ENCODE results near the gene DLG2.

The DLG2 gene

DNA sequence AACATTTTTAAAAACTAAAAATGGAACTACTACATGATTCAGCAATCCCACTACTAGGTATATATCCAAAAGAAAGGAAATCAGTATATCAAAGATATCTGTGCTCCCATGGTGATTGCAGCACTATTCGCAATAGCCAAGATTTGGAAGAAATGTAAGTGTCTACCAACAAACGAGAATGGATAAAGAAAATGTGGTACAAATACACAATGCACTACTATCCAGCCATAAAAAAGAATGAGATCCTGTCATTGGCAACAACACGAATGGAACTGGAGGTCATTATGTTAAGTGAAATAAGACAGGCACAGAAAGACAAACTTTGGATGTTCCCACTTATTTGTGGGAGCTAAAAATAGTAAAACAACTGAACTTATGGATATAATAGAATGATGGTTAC is 1765.1 kb downstream of the DLG2 start:
- no peak for DNase-seq

DNA sequence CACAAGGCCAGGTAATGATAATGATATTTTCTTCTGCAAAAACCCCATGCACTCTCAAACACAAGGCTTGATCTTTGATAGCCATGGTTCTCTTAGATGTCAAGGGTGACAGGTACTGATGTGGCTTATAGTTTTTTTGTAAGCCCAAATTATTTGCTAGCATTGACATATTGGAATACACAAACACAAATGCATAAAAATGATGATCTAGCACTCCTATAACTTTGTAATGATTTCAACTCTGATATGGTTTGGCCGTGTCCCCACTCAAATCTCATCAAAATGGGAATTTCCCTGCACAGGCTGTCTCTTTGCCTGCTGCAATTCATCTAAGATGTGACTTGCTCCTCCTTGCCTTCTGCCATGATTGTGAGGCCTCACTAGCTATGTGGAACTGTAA is 1768.5 kb downstream of the DLG2 start:
- no peak for DNase-seq

GRCh38 chr11:83855237-83855636 is 1771.9 kb downstream of the DLG2 start:
- DNase-seq: no peak

- no peak for DNase-seq
Observed at GRCh38 chr11:83852775-83853442, 1774.2 kb downstream of the DLG2 start.

DNA sequence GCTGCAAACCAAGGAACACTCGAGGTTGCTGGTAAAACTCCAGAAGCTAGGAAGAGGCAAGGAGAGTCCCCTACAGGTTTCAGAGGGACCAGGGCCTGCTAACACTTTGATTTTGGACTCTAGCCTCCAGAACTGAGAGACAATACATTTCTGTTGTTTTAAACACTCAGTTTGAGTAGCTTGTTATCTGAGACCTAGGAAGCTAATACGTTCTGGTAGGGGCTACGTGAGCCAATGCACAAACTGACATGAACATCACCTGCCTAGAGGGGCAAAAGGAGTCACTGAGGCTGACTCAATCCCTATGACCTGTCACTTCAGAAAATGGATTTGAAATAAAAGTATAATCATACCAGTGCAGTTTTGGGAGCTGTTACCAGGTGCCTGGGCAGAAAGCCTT is 1775.1 kb downstream of the DLG2 start:
- DNase-seq: no peak

- no peak for DNase-seq
Observed at GRCh38 chr11:83847467-83848034, 1779.6 kb downstream of the DLG2 start.

- no peak for DNase-seq
Observed at GRCh38 chr11:83845797-83846196, 1781.3 kb downstream of the DLG2 start.

DNA sequence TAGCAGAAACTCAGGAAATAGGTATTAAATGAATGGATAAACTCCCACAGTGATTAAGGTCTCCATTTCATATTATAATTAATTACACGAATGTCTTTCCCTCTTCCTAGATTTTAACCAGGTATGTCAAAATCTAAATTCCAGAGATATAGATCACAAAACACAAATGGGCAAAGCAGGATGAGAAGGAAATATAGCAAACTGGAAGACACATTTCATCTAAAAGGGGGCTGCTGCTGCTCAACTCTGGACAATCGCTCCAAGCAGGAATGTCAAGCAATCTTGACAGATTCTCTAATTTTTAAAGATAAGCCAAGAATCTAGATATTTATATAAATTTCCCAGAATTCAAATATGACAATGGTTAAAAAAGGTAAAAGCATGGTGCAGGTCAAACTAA is 1786.8 kb downstream of the DLG2 start:
- no peak for DNase-seq

- peak; percentile 24 for DNase-seq
Observed at GRCh38 chr11:83836883-83837654, 1790.1 kb downstream of the DLG2 start.

DNA sequence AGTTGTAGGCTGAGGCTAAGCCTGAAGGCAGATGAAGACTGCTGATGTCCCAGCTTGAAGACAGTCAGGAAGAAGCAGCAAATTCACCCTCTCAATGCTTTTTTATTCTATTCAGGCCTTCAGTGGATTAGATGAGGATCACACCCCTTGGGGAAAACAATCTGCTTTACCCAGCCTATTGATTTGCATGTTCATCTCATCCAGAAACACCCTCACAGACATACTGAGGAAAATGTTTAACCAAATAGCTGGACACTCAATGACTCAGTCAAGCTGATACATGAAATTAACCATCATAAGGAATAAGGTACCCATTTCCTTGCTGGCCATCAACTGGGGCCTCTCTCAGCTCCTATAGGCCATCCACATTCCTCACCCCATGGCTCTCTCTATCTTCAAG is 1791.1 kb downstream of the DLG2 start:
- DNase-seq: no peak

- no peak for DNase-seq
Observed at GRCh38 chr11:83835423-83835822, 1791.7 kb downstream of the DLG2 start.

GRCh38 chr11:83831929-83832328 is 1795.2 kb downstream of the DLG2 start:
- no peak for DNase-seq

- peak; percentile 48 for DNase-seq
Observed at GRCh38 chr11:83827940-83828554, 1799.1 kb downstream of the DLG2 start.

GRCh38 chr11:83827520-83827919 is 1799.6 kb downstream of the DLG2 start:
- no peak for DNase-seq

GRCh38 chr11:83826078-83826477 is 1801.1 kb downstream of the DLG2 start:
- no peak for DNase-seq

DNA sequence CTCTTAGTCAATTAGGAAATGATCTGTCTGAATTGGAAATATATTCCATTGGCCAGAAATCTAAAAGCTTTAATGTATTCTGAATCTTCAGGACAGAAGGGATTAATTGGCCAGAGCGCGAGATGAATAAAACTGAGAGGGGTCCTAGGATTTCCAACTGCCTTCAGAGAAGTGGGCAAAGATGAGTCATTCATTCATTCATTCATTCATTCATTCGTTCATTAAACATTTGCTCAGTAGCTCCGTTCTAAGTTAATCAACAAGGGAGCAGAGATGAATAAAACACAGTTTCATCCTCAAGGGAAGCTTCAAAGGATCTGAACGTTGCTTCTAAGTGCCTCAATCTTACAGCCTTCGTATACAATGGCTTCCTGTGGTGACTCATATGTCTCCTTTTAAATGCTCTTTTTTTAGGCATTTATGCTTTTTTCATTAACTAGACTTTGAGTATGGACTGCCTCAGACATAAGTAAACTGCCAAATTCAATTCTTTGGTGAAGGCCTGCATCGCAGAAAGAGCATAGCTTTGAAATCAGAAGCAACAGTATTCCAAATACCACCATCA is 1803.6 kb downstream of the DLG2 start:
- DNase-seq: no peak

DNA sequence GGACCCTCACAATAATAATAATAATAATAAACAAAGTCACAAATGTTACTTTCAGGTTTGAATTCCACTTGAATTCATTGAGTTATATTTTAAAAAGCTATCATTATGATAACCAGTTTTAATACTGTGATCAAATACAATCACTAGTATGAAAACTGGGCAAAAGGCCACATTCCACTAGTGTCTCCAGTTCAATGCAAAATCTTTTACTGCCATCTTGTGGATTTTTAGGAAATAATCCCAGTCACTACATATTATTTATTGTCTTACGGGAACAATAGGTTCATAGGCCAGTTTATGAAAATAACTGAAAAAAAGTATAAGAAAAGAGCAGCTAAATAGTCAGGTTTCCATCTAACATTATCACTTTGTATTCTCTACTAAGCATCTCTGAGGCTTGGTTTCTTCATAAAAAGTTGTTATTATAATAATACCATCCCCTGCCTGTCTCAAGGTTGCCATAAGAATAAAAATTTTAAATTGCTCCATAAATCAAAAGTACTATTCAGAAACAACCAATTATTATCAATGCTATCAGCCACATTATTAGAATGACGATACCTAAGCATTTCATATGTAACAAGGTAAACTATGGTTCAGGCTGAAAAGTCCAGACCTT is 1807.1 kb downstream of the DLG2 start:
- DNase-seq: peak; percentile 36

GRCh38 chr11:83818349-83818748 is 1808.8 kb downstream of the DLG2 start:
- no peak for DNase-seq

DNA sequence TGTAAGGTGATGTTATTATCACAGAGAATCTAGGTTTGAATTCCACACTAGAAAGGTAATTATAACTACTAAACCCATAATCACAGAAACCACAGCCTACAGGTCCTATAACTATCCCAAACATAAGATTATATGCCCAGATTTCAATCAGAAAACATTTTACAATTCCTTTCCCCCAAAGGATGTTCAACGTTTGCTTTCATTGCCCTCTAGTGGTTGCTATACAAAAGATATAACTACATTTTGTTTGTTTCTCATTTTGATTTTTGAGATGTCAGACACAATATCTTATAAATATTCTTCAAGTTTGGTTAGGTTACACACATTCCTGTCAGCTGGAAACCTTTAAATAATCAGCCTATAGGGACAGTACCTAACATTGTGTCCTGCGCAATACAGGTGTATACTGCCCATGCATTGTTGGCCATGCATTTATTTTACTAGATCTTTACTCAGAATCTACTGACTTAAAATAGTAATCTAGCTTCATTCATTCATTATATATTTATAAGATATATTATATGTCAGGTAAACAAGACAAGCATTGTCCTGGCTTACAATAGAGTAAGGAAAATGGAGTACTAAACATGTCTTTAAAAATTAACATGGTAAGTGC is 1810.5 kb downstream of the DLG2 start:
- DNase-seq: peak; percentile 23

DNA sequence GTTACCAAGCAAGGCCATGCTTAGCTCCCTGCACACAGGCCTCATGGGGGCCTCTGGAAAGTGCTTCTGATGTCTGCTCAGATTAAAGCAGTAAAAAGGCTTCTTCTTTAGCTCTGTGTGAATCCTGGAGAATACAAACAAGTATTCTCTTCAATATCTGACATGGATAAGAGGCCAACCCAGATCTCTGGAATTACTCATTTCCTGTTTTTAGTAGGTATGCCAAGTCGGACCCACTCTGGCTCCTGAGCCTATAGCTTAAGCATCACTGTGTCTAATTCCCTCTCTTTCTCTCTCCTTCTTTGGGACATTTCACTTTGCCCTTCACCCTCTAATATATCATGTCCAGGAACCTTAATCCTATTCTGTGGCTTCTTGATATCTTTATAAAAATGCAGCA is 1811.4 kb downstream of the DLG2 start:
- DNase-seq: no peak

- no peak for DNase-seq
Observed at GRCh38 chr11:83813296-83813695, 1813.8 kb downstream of the DLG2 start.

DNA sequence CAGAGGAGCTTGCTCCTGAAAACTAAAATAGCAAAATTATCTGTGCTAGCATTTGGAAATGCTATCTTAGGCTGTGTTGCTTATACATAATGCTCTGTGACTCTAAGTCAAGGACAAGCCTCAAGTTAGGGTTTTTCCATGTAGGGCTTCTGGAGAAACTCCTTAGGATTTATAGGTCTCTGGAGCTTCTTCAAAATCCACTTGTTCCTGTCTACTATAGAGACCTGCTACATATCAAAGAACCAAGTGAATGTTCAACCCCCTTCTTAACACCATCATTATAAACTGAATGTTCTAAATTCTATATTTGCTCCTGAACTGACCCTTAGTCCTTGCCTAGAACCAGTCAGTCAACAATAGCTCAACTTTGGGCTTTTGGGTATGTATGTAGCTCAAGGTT is 1817.9 kb downstream of the DLG2 start:
- DNase-seq: no peak

GRCh38 chr11:83801799-83802198 is 1825.3 kb downstream of the DLG2 start:
- no peak for DNase-seq

Measured in inflammatory macrophage treated with lipopolysaccharide for 4 hours (primary cell).